PC-3 (cell line): Measurements from ENCODE around the gene CCNI2. TPM values are rescaled to one million over a fixed set of nuclear protein-coding genes. Genes with fewer than 3 reads are reported as not detected.

ENCODE experiments used
- ATAC-seq: fragments of 200-7000 bp; cut with Tn5 transposase; 2 replicates; pipeline ENCODE4 v1.9.1; 2020; ENCODE audit warnings: mild to moderate bottlenecking, moderate library complexity
- BruUV-seq: library from RNA; stranded (reverse); fragments of 400-500 nt; replicated peaks from 2 replicates; lab custom pipeline; 2021; lab: Mats Ljungman, UMichigan
- CTCF ChIA-PET: fragments of 300-600 bp; sonication (Branson Sonifier 250); formaldehyde crosslinking; loops from one replicate; lab custom pipeline; 2022; ENCODE audit warnings: antibody characterized with exemption; lab: Charles Lee
- POLR2A ChIA-PET: fragments of 300-600 bp; sonication (Branson Sonifier 250); formaldehyde crosslinking; loops from one replicate; lab custom pipeline; 2022; ENCODE audit warnings: antibody characterized with exemption; ENCODE audit not compliant: unreplicated experiment; lab: Charles Lee
- DNase-seq: peaks from one replicate; pipeline ENCODE4 v3.0.0-alpha.2; 2015
- H2AFZ ChIP-seq: fragments of 300-600 bp; sonication (generic); 2 replicates; pipeline ENCODE4 v1.6.0; 2016; ENCODE audit warnings: antibody characterized with exemption, low read length
- H3F3A ChIP-seq: fragments of 300-600 bp; sonication (generic); one replicate; pipeline ENCODE4 v1.6.0; 2017; ENCODE audit warnings: antibody characterized with exemption, low read length, control low read depth, mild to moderate bottlenecking; ENCODE audit not compliant: unreplicated experiment
- H3K27ac ChIP-seq: fragments of 300-600 bp; sonication (generic); 2 replicates; pipeline ENCODE4 v1.5.1; 2016; ENCODE audit warnings: mild to moderate bottlenecking, low read length
- H3K27me3 ChIP-seq: fragments of 300-600 bp; sonication (generic); 2 replicates; pipeline ENCODE4 v1.6.1; 2016; ENCODE audit warnings: low read length, mixed read lengths
- H3K36me3 ChIP-seq: fragments of 300-600 bp; sonication (generic); 2 replicates; pipeline ENCODE4 v1.6.1; 2016; ENCODE audit warnings: low read depth, mixed run types, low read length, mixed read lengths
- H3K4me1 ChIP-seq: fragments of 300-600 bp; sonication (generic); 2 replicates; pipeline ENCODE4 v1.5.1; 2016; ENCODE audit warnings: low read length; ENCODE audit not compliant: insufficient read depth
- H3K4me2 ChIP-seq: fragments of 300-600 bp; sonication (generic); 2 replicates; pipeline ENCODE4 v1.6.0; 2016; ENCODE audit warnings: low read length
- H3K4me3 ChIP-seq: fragments of 300-600 bp; sonication (generic); 2 replicates; pipeline ENCODE4 v1.5.1; 2016; ENCODE audit warnings: mild to moderate bottlenecking, low read length, mixed read lengths
- H3K79me2 ChIP-seq: fragments of 300-600 bp; sonication (generic); 2 replicates; pipeline ENCODE4 v1.6.1; 2017; ENCODE audit warnings: low read length, mixed read lengths
- H3K9ac ChIP-seq: fragments of 300-600 bp; sonication (generic); 2 replicates; pipeline ENCODE4 v1.6.0; 2016; ENCODE audit warnings: mild to moderate bottlenecking, low read length
- H3K9me2 ChIP-seq: fragments of 300-600 bp; sonication (generic); replicated peaks from 2 replicates; pipeline ENCODE4 v1.6.1; 2016; ENCODE audit warnings: mixed run types, low read length, mixed read lengths
- H3K9me3 ChIP-seq: fragments of 300-600 bp; sonication (generic); 2 replicates; pipeline ENCODE4 v1.6.1; 2016; ENCODE audit warnings: low read length, mixed read lengths
- H4K20me1 ChIP-seq: fragments of 300-600 bp; sonication (generic); 2 replicates; pipeline ENCODE4 v1.6.1; 2016; ENCODE audit warnings: low read length, mixed read lengths
- EZH2 ChIP-seq: fragments of 300-600 bp; sonication (generic); IDR thresholded peaks from one replicate; pipeline ENCODE4 v1.6.1; 2017; ENCODE audit warnings: antibody characterized with exemption, mild to moderate bottlenecking, low read length; ENCODE audit not compliant: unreplicated experiment
- EZH2phosphoT487 ChIP-seq: fragments of 300-600 bp; sonication (generic); IDR thresholded peaks from 2 replicates; pipeline ENCODE4 v1.6.1; 2018; ENCODE audit warnings: mild to moderate bottlenecking, antibody characterized with exemption, low read length, borderline replicate concordance
- intact Hi-C: fragments of 100-400 bp; cut with micrococcal nuclease; formaldehyde crosslinking; loops from 2 replicates; pipeline ENCODE4 v1.9.0; 2023
- total RNA-seq: library from RNA; depleted of rRNA; stranded (reverse); fragments of >200 nt; gene quantifications from 2 replicates; pipeline ENCODE4 v1.2.3, GENCODE V29; 2014
- TF ChIP-seq, protein P1 (sequence below): fragments of 300-600 bp; sonication (generic); conservative IDR thresholded peaks from 2 replicates; pipeline ENCODE4 v1.5.1; 2017; ENCODE audit warnings: antibody characterized with exemption, low read depth, mild to moderate bottlenecking, low read length

CCNI2 gene
- total RNA-seq, 1 experiment from 2014 or later, result not detected

DNA sequence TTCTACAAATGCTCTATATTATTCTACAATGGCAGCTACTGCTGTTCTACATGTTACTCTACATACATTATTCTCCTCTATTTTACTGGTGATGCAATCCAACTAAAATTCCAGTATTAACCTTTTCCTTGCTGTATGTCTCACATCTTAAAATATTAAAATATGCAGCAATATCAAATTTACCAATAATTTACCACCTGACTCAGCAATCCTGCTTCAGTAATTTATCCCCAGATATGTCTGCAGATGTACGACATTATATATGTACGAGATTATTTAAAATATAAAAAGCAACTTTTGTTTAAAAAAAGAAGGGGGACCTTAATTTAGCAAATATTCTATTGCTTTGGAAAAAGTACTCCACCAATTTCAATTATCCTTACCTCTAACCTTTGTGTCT is 21.5 kb upstream of the CCNI2 start:
- H3K27me3 ChIP-seq, result no peaks in the 10 kb centered on the region
- H3K36me3 ChIP-seq, result peaks cover 6% of the 10 kb centered on the region
- DNase-seq (no peak), ATAC-seq (no peak)
- intact Hi-C loops, result no loop called here
- H2AFZ ChIP-seq, result no peak overlapping the region
- BruUV-seq, result no TSS peak
- H3K79me2 ChIP-seq, result no peaks in the 10 kb centered on the region
- H4K20me1 ChIP-seq, result no peaks in the 10 kb centered on the region
- no peaks in the 10 kb centered on the region for H3K9me3 ChIP-seq
- no peak overlapping the region for H3K4me2 ChIP-seq
- ChIA-PET CTCF (no interaction called here), POLR2A (no interaction called here)
- H3K9ac ChIP-seq, result no peak overlapping the region
- H3K9me2 ChIP-seq, result no peaks in the 10 kb centered on the region
- H3K27ac ChIP-seq, result no peak overlapping the region
- H3K4me3 ChIP-seq, result no peak overlapping the region
- H3K4me1 ChIP-seq, result no peaks in the 10 kb centered on the region
- no peaks in the 10 kb centered on the region for H3F3A ChIP-seq
- no peak for TF ChIP-seq EZH2phosphoT487
- TF ChIP-seq, protein P1, sequence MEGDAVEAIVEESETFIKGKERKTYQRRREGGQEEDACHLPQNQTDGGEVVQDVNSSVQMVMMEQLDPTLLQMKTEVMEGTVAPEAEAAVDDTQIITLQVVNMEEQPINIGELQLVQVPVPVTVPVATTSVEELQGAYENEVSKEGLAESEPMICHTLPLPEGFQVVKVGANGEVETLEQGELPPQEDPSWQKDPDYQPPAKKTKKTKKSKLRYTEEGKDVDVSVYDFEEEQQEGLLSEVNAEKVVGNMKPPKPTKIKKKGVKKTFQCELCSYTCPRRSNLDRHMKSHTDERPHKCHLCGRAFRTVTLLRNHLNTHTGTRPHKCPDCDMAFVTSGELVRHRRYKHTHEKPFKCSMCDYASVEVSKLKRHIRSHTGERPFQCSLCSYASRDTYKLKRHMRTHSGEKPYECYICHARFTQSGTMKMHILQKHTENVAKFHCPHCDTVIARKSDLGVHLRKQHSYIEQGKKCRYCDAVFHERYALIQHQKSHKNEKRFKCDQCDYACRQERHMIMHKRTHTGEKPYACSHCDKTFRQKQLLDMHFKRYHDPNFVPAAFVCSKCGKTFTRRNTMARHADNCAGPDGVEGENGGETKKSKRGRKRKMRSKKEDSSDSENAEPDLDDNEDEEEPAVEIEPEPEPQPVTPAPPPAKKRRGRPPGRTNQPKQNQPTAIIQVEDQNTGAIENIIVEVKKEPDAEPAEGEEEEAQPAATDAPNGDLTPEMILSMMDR, result no peak
- no peak for TF ChIP-seq EZH2

DNA sequence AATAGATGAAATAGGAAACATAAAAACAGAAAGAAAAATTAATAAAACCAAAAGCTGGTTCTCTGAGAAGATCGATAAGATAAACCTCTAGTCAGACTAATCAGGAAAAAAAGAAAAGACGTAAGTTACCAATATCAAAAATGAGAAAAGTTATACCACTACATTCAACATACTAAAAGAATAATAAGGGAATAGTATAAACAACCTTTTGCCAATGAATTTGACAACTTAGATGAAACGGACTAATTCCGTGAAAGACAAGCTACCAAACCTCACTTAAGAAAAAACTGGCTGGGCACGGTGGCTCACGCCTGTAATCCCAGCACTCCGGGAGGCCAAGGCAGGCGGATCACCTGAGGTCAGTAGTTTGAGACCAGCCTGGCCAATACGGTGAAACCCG is 17.3 kb upstream of the CCNI2 start:
- peaks cover 6% of the 10 kb centered on the region for H3K36me3 ChIP-seq
- DNase-seq (no peak), ATAC-seq (no peak)
- ChIA-PET CTCF (no interaction called here), POLR2A (no interaction called here)
- intact Hi-C loops, result no loop called here
- no peaks in the 10 kb centered on the region for H3K27me3 ChIP-seq
- no peak overlapping the region for H3K4me3 ChIP-seq
- no peaks in the 10 kb centered on the region for H4K20me1 ChIP-seq
- no peaks in the 10 kb centered on the region for H3K9me2 ChIP-seq
- H3K4me1 ChIP-seq, result no peaks in the 10 kb centered on the region
- H3K9ac ChIP-seq, result no peak overlapping the region
- no peak for TF ChIP-seq EZH2
- TF ChIP-seq, protein P1, result no peak
- TF ChIP-seq EZH2phosphoT487, result no peak
- no peak overlapping the region for H2AFZ ChIP-seq
- H3F3A ChIP-seq, result no peaks in the 10 kb centered on the region
- no peak overlapping the region for H3K4me2 ChIP-seq
- H3K9me3 ChIP-seq, result no peaks in the 10 kb centered on the region
- no peak overlapping the region for H3K27ac ChIP-seq
- no TSS peak for BruUV-seq
- H3K79me2 ChIP-seq, result no peaks in the 10 kb centered on the region

DNA sequence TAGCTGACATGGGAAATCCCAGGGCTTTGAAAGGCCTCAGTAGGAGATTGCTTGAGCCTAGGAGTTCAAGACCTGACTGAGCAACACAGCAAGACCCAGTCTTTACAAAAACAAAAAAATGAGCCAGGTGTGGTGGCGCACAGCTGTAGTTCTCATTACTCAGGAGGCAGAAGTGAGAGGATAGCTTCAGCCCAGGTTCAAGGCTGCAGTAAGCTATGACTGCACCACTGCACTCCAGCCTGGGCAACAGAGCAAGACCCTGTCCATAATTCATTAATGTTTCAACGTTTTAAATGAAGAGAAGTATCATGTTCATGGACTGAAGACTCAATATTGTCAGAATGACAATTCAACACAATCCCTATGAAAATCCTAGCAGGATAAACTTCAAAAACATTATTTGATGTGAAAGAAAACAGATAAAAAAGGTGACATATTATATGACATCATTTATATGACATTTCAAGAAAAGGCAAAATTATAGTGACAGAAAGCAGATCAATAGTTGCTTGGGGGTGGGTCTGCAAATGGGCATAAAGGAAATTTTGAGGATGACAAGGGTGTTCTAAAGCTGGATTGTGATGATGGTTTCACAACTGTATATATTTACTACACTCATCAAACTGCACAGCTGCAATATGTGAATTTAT is 13.6 kb upstream of the CCNI2 start:
- H3K4me3 ChIP-seq, result no peak overlapping the region
- BruUV-seq, result no TSS peak

More for the DNA sequence above, 13.6 kb upstream of the CCNI2 start:
- POLR2A ChIA-PET, result no interaction called here
- no peak for ATAC-seq
- Histone ChIP-seq H3K9me2 (no peaks in the 10 kb centered on the region), H3K9me3 (no peaks in the 10 kb centered on the region), H3K27me3 (no peaks in the 10 kb centered on the region), H2AFZ (no peak overlapping the region), H3K4me2 (no peak overlapping the region), H3K4me1 (peaks cover 15% of the 10 kb centered on the region), H3K27ac (no peak overlapping the region), H3K36me3 (no peaks in the 10 kb centered on the region), H3K79me2 (peaks cover 21% of the 10 kb centered on the region), H3K9ac (no peak overlapping the region), H3F3A (no peaks in the 10 kb centered on the region), H4K20me1 (no peaks in the 10 kb centered on the region)
- CTCF ChIA-PET, result no interaction called here
- no peak for DNase-seq
- intact Hi-C loops, result no loop called here
- TF ChIP-seq, protein P1, result no peak
- TF ChIP-seq EZH2phosphoT487 (no peak), EZH2 (no peak)
